Panc1 (cell line): ENCODE results near the gene TARBP2. TPM values are rescaled to one million over a fixed set of nuclear protein-coding genes. Genes with fewer than 3 reads are reported as not detected.

ENCODE experiments used
- ATAC-seq: fragments of 200-7000 bp; cut with Tn5 transposase; 2 replicates; pipeline ENCODE4 v1.9.1; 2020; ENCODE audit warnings: mild to moderate bottlenecking, moderate library complexity
- BruUV-seq: library from RNA; stranded (reverse); fragments of 400-500 nt; replicated peaks from 2 replicates; lab custom pipeline; 2021; lab: Mats Ljungman, UMichigan
- CTCF ChIA-PET: fragments of 300-600 bp; sonication (Branson Sonifier 250); formaldehyde crosslinking; loops from one replicate; lab custom pipeline; 2022; ENCODE audit warnings: antibody characterized with exemption; lab: Charles Lee
- POLR2A ChIA-PET: fragments of 300-600 bp; sonication (Branson Sonifier 250); formaldehyde crosslinking; loops from one replicate; lab custom pipeline; 2022; ENCODE audit warnings: antibody characterized with exemption; lab: Charles Lee
- DNase-seq: peaks from one replicate; pipeline ENCODE4 v3.0.0-alpha.2; 2010; ENCODE audit warnings: low read depth, low spot score
- H3K27ac ChIP-seq: 2 replicates; pipeline ENCODE4 v1.5.1; 2011; ENCODE audit warnings: mild to moderate bottlenecking, low read length, inconsistent platforms
- H3K27me3 ChIP-seq: fragments of 200-500 bp; sonication (Bioruptor generic); 2 replicates; pipeline ENCODE4 v1.6.0; 2014; ENCODE audit warnings: low read length, inconsistent platforms; ENCODE audit not compliant: control insufficient read depth, insufficient read depth
- H3K36me3 ChIP-seq: fragments of 200-500 bp; sonication (Bioruptor generic); 2 replicates; pipeline ENCODE4 v1.5.1; 2014; ENCODE audit warnings: inconsistent platforms, mild to moderate bottlenecking, low read length, moderate library complexity; ENCODE audit not compliant: control insufficient read depth, insufficient read depth
- H3K4me1 ChIP-seq: 2 replicates; pipeline ENCODE4 v1.5.1; 2011; ENCODE audit warnings: inconsistent platforms, mild to moderate bottlenecking, low read length, moderate library complexity; ENCODE audit not compliant: control insufficient read depth, insufficient read depth
- H3K4me3 ChIP-seq, 2 experiments: 2 replicates each; pipeline ENCODE4 v1.5.1; 2011 to 2012; ENCODE audit warnings: low read depth in 2 of 2, low read length in 2 of 2, mild to moderate bottlenecking in 2 of 2, inconsistent platforms in 1 of 2, moderate library complexity in 1 of 2
- H3K9me3 ChIP-seq: fragments of 200-500 bp; sonication (Bioruptor generic); 2 replicates; pipeline ENCODE4 v1.5.1; 2014; ENCODE audit warnings: low read depth, mild to moderate bottlenecking, inconsistent platforms, low read length, moderate library complexity; ENCODE audit not compliant: control insufficient read depth, insufficient read depth
- CTCF ChIP-seq: fragments of 450-650 bp; IDR thresholded peaks from 2 replicates; pipeline ENCODE4 v1.5.1; 2017; ENCODE audit warnings: mild to moderate bottlenecking
- POLR2AphosphoS5 ChIP-seq: IDR thresholded peaks from 2 replicates; pipeline ENCODE4 v1.6.1; 2012; ENCODE audit warnings: mild to moderate bottlenecking, low read depth, low read length, moderate library complexity
- REST ChIP-seq, 2 experiments: IDR thresholded peaks; 2 replicates each; pipeline ENCODE4 v1.6.1; 2011 to 2012; ENCODE audit warnings: low read depth in 2 of 2, control low read depth in 1 of 2, low read length in 1 of 2, mild to moderate bottlenecking in 1 of 2, moderate library complexity in 1 of 2; ENCODE audit not compliant: insufficient read depth in 1 of 2
- SIN3A ChIP-seq: IDR thresholded peaks from 2 replicates; pipeline ENCODE4 v1.6.1; 2012; ENCODE audit warnings: low read depth, mild to moderate bottlenecking, low read length, moderate library complexity, borderline replicate concordance; ENCODE audit not compliant: insufficient read depth
- TCF7L2 ChIP-seq: IDR thresholded peaks from 2 replicates; pipeline ENCODE4 v1.6.1; 2011; ENCODE audit warnings: mild to moderate bottlenecking, low read depth, low read length, inconsistent platforms
- in situ Hi-C: cut with HindIII; loops from 2 replicates; pipeline ENCODE4 v1.10.0; 2016; ENCODE audit warnings: low sequenced_read_pairs, low pct_unique_long_range_greater_than_20kb
- intact Hi-C: fragments of 100-400 bp; cut with micrococcal nuclease; formaldehyde crosslinking; loops from one replicate; pipeline ENCODE4 v1.10.0; 2022; ENCODE audit not compliant: unreplicated experiment
- total RNA-seq: library from RNA; stranded (reverse); gene quantifications from one replicate; pipeline ENCODE4 v1.2.1, GENCODE V29; 2021; ENCODE audit not compliant: unreplicated experiment

Gene TARBP2
- total RNA-seq, 1 experiment from 2014 or later: 67.3 TPM

DNA sequence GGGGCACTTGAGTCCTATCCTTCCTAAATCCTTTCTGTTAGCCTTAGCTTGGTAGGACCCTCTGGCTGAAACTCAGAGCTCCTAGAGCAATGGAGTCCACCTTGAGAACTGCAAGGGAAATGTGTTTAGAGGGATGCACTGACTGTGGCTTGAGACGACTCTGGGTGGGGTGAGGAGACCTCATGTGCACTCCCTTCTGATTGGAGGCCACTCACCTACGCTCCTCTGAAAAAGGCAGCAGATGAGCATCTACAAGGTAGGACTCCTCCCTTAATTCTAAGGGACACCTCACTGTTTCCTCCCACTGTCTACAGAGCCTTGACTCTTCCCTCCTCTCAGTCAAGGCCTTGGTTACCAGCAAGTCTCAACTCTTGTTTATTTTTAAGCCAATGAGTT lies 2.9 kb upstream of the TARBP2 start:
- DNase-seq (no peak), ATAC-seq (no peak)
- in situ Hi-C loops (no loop called here), intact Hi-C loops (no loop called here)
- BruUV-seq: no TSS peak
- peaks cover 49% of the 10 kb centered on the region for H3K4me1 ChIP-seq
- TF ChIP-seq TCF7L2: no peak
- TF ChIP-seq REST (IDR thresholded peaks at IDR 0.05; ENCODE audit: insufficient read depth in 1 of 2, low read depth in 2 of 2, low read length in 1 of 2): no peak
- no peak for TF ChIP-seq CTCF
- TF ChIP-seq POLR2AphosphoS5: no peak
- TF ChIP-seq SIN3A: no peak
- peak overlapping the region; percentile 46; the same call in 1 of the 2 replicates for H3K27ac ChIP-seq
- no peaks in the 10 kb centered on the region for H3K9me3 ChIP-seq
- CTCF ChIA-PET: interaction anchor here (0.7 kb wide), 1 partner anchor 790 kb away, joined by 9 read pairs; no protein-coding TSS in a partner anchor
- no peaks in the 10 kb centered on the region; the same call in 1 of the 2 replicates for H3K36me3 ChIP-seq
- peak overlapping the region; percentile 66 to 80 for H3K4me3 ChIP-seq
- no peaks in the 10 kb centered on the region for H3K27me3 ChIP-seq
- POLR2A ChIA-PET: interaction anchor here (0.6 to 0.7 kb wide), 2 partner anchors 15 to 191 kb away, joined by 3 to 16 read pairs; no protein-coding TSS in a partner anchor

DNA sequence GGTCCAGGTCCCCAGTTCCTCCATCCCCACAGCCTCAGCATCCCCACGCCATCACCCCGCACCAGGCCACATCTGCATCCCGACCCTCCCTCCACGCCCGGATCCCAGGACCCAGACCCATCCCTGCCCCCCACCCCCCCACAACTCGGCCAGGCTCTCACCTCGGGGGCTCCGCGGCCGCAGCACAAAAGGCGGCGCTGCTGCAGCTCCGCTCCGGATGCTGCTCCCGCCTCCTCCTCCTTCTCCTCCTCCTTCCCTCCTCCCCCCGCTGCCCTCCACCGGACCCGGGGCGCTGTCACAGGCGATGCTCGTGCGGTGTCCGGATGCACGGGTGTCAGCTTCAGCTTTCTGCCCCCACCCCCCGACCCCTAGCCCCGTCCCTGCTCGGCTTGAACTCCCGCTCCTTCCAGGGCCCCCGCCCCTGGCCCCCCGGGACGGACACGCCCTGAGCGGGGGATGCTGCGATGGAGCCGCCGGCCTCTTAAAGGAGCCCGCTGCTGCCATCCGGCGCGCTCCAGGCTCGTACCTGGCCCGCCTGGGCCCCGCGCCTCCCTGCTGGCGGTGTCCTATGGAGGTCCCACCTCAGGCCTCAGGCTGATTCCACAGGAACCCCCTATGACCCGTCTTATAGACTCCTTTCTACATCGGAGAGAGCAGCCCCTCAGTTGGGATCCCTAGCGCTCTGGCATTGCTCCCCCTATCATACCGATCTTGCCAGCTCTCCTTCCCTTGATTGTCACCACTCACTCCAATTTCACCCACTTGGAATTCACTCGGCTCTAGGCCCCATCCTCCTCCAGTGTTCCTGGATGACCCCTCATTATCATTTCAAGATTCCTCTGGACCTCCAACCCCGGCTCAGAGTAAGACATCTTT lies 1.6 kb upstream of the TARBP2 start, which contains the start of gene MAP3K12:
Gene MAP3K12 (minus strand): TSS at position 193 of the 876 bp plus-strand sequence. CDS start 12,067 bp downstream, outside the sequence.
- H3K4me1 ChIP-seq: peaks cover 38% of the 10 kb centered on the region
- ATAC-seq (peak; percentile 55), DNase-seq (no peak)
- H3K4me3 ChIP-seq: peak within 1 kb of the TSS; percentile 66 to 80
- no TSS peak for BruUV-seq
- POLR2A ChIA-PET: interaction anchor here (0.5 to 0.7 kb wide), 2 partner anchors 124 to 611 kb away, joined by 3 to 4 read pairs; no protein-coding TSS in a partner anchor
- CTCF ChIA-PET: interaction anchor here (0.7 kb wide), 2 partner anchors 17 to 60 kb away, joined by 6 to 7 read pairs; no protein-coding TSS in a partner anchor
- no peaks in the 10 kb centered on the region for H3K27me3 ChIP-seq
- intact Hi-C loops (no loop called here), in situ Hi-C loops (no loop called here)
- H3K9me3 ChIP-seq: no peaks in the 10 kb centered on the region
- TF ChIP-seq POLR2AphosphoS5 (0 out of 2 replicates have a peak, but pooled peaks have one; percentile 15), TCF7L2 (no peak), CTCF (no peak; the same call in 1 of the 2 replicates), SIN3A (peak; percentile 47; the same call in 1 of the 2 replicates), REST (IDR thresholded peaks at IDR 0.05; ENCODE audit: insufficient read depth in 1 of 2, low read depth in 2 of 2, low read length in 1 of 2) (no peak)
- no peaks in the 10 kb centered on the region; the same call in 1 of the 2 replicates for H3K36me3 ChIP-seq
- peak within 1 kb of the TSS; percentile 98 for H3K27ac ChIP-seq
